KMS-11 (cell line): Measurements from ENCODE around the gene CNTN3.

Experiments used
- H2AFZ ChIP-seq: fragments of 200-600 bp; sonication (generic); 2 replicates; pipeline ENCODE4 v1.6.1; 2016; ENCODE audit warnings: antibody characterized with exemption, mixed run types, low read depth
- H3K27ac ChIP-seq: fragments of 200-600 bp; sonication (generic); 2 replicates; pipeline ENCODE4 v1.6.1; 2016; ENCODE audit warnings: mild to moderate bottlenecking, mixed run types
- H3K27me3 ChIP-seq: fragments of 200-600 bp; sonication (generic); 2 replicates; pipeline ENCODE4 v1.6.1; 2017; ENCODE audit warnings: mild to moderate bottlenecking, low read depth, mixed run types, moderate library complexity; ENCODE audit not compliant: insufficient read depth
- H3K36me3 ChIP-seq: fragments of 200-600 bp; sonication (generic); 2 replicates; pipeline ENCODE4 v1.6.1; 2017; ENCODE audit warnings: mild to moderate bottlenecking, mixed run types; ENCODE audit not compliant: insufficient read depth
- H3K4me1 ChIP-seq: fragments of 200-600 bp; sonication (generic); 2 replicates; pipeline ENCODE4 v1.6.1; 2016; ENCODE audit warnings: mild to moderate bottlenecking, low read depth, mixed run types; ENCODE audit not compliant: poor library complexity, severe bottlenecking
- H3K4me2 ChIP-seq: fragments of 200-600 bp; sonication (generic); 2 replicates; pipeline ENCODE4 v1.7.0; 2016; ENCODE audit warnings: mild to moderate bottlenecking, mixed run types
- H3K4me3 ChIP-seq: fragments of 200-600 bp; sonication (generic); IDR thresholded peaks from 2 replicates; pipeline ENCODE4 v1.6.1; 2017; ENCODE audit warnings: low read depth, low read length, mixed read lengths; ENCODE audit not compliant: insufficient read depth
- H3K79me2 ChIP-seq: fragments of 200-600 bp; sonication (generic); 2 replicates; pipeline ENCODE4 v1.6.1; 2016; ENCODE audit warnings: low read depth, mixed run types; ENCODE audit not compliant: insufficient read depth
- H3K9ac ChIP-seq: fragments of 200-600 bp; sonication (generic); 2 replicates; pipeline ENCODE4 v1.6.1; 2016; ENCODE audit warnings: mild to moderate bottlenecking, mixed run types
- H4K20me1 ChIP-seq: fragments of 200-600 bp; sonication (generic); 2 replicates; pipeline ENCODE4 v1.6.1; 2016; ENCODE audit warnings: mild to moderate bottlenecking, mixed run types; ENCODE audit not compliant: insufficient read depth
- TF ChIP-seq, protein P1 (sequence below): fragments of 200-600 bp; sonication (generic); conservative IDR thresholded peaks from 2 replicates; pipeline ENCODE4 v1.6.1; 2017; ENCODE audit warnings: low read depth, mild to moderate bottlenecking, antibody characterized with exemption, low read length, moderate library complexity, mixed read lengths

CNTN3 gene

DNA sequence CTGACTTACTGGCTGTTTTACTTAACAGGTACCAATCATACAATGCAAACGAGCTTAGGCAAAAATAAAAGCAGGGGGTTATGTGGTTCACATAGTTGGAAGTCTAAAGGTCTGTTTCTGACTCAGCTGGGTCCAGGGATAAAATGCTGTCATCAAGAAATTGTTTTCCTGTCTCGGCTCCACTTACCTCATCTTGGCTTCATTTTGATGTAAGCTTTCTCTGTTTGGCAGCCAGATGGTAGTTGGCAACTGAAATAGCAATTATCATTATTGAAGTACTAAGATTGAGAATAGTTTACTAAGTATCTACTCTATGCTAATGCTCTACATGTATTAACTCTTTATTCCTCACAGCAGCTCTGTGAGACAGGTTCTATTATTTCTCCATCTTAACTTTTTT lies 36.8 kb upstream of the CNTN3 start:
- Histone ChIP-seq H3K4me1 (no peaks in the 10 kb centered on the region), H3K4me2 (no peak overlapping the region)
- TF ChIP-seq, protein P1, sequence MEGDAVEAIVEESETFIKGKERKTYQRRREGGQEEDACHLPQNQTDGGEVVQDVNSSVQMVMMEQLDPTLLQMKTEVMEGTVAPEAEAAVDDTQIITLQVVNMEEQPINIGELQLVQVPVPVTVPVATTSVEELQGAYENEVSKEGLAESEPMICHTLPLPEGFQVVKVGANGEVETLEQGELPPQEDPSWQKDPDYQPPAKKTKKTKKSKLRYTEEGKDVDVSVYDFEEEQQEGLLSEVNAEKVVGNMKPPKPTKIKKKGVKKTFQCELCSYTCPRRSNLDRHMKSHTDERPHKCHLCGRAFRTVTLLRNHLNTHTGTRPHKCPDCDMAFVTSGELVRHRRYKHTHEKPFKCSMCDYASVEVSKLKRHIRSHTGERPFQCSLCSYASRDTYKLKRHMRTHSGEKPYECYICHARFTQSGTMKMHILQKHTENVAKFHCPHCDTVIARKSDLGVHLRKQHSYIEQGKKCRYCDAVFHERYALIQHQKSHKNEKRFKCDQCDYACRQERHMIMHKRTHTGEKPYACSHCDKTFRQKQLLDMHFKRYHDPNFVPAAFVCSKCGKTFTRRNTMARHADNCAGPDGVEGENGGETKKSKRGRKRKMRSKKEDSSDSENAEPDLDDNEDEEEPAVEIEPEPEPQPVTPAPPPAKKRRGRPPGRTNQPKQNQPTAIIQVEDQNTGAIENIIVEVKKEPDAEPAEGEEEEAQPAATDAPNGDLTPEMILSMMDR, result no peak

DNA sequence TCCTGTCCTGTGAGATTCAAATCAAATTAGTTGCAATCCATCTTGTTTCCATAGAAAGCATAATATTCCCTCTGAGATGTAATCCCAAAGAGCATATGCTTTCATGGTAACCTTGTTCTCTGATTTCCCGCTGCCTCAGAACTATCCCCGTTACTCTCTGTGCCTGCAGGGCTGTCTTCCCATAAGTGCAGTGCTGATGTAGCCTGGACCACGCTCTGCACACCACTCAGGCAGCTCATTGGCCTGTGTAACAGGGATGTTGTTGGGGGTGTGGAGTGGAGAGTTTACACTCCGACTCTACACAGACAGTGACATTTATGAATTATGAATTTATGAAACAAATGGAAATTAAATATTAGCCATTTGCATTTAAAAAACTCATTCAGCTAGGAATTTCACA lies 33.6 kb upstream of the CNTN3 start:
- H3K4me3 ChIP-seq, result no peak overlapping the region
- no peak overlapping the region for H3K4me2 ChIP-seq
- no peaks in the 10 kb centered on the region for H3K79me2 ChIP-seq
- no peaks in the 10 kb centered on the region for H3K27me3 ChIP-seq
- no peaks in the 10 kb centered on the region for H4K20me1 ChIP-seq
- TF ChIP-seq, protein P1, result no peak
- no peak overlapping the region for H3K9ac ChIP-seq
- H3K36me3 ChIP-seq, result no peaks in the 10 kb centered on the region
- H3K4me1 ChIP-seq, result no peaks in the 10 kb centered on the region
- no peak overlapping the region for H3K27ac ChIP-seq
- H2AFZ ChIP-seq, result no peak overlapping the region

More for the DNA sequence above, 36.8 kb upstream of the CNTN3 start:
- no peak overlapping the region for H3K4me3 ChIP-seq
- H2AFZ ChIP-seq, result no peak overlapping the region
- no peaks in the 10 kb centered on the region for H3K79me2 ChIP-seq
- no peak overlapping the region for H3K27ac ChIP-seq
- H3K27me3 ChIP-seq, result no peaks in the 10 kb centered on the region
- no peaks in the 10 kb centered on the region for H3K36me3 ChIP-seq
- no peak overlapping the region for H3K9ac ChIP-seq
- H4K20me1 ChIP-seq, result no peaks in the 10 kb centered on the region

DNA sequence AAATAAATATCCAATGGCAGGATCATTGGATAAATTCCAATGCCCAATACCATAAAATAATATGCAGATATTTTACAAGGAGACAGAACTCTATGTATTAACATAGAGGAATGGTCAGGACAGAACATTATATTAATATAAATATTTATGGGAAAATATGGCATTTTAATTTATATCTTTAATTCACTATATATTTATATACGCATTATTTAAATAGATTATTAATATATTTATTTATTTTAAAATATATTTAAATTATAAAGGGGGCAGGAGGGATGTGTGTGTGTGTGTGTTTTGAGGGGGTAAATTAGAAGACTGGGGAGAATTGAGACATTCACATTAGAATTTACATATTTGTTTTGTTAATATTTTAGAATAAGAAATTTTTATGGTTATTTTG lies 31.6 kb upstream of the CNTN3 start:
- H3K9ac ChIP-seq, result no peak overlapping the region
- no peak overlapping the region for H3K4me3 ChIP-seq
- H3K79me2 ChIP-seq, result no peaks in the 10 kb centered on the region
- no peaks in the 10 kb centered on the region for H3K27me3 ChIP-seq
- no peak overlapping the region for H2AFZ ChIP-seq
- H3K36me3 ChIP-seq, result no peaks in the 10 kb centered on the region
- H4K20me1 ChIP-seq, result no peaks in the 10 kb centered on the region
- H3K27ac ChIP-seq, result no peak overlapping the region
- no peak overlapping the region for H3K4me2 ChIP-seq
- no peaks in the 10 kb centered on the region for H3K4me1 ChIP-seq
- TF ChIP-seq, protein P1, result no peak

DNA sequence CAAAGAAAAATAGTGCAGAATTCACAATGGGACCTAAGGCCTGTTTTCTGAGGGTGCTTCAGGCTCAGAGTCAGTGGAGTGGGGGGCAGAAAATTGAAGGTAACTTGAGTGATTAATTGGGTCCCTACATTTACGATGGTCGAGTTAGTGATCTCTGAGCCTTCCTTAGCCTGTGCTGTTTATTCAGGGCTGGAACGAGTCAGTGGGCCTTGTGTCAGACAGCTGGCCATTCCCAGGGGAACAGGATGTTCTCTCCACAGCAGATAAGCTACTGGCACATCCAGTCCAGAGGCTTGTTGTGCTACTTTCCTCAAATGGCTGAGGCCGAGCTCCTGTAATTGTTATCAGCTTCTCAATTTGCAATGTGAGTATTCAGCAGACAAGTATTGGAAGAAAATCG lies 29.2 kb upstream of the CNTN3 start:
- Histone ChIP-seq H3K79me2 (no peaks in the 10 kb centered on the region), H3K9ac (no peak overlapping the region), H3K27ac (no peak overlapping the region), H3K4me1 (no peaks in the 10 kb centered on the region), H2AFZ (no peak overlapping the region), H4K20me1 (no peaks in the 10 kb centered on the region), H3K27me3 (no peaks in the 10 kb centered on the region), H3K36me3 (no peaks in the 10 kb centered on the region), H3K4me2 (no peak overlapping the region), H3K4me3 (no peak overlapping the region)
- TF ChIP-seq, protein P1, result no peak
